NCI-H1092 treated with DMSO at 0.1 percent for 48 hours (cell line): Measurements from ENCODE around the gene NUDT5.
"Not testable (repeated sequence)": the region's sequence is repeated elsewhere in the genome, so short reads cannot be mapped to it uniquely, and the experiment has no call there.

Experiments used
- DNase-seq: peaks from one replicate; lab custom pipeline; 2025; lab: John Stamatoyannopoulos, UW

Gene NUDT5

GRCh38 chr10:12195603-12196506 lies at the start of gene NUDT5, which contains the start of gene CDC123:
Gene NUDT5, minus strand, starts transcription at chr10:12195891. Its CDS starts 9,600 bp downstream, at chr10:12186291.
Gene CDC123, plus strand, starts transcription at chr10:12196188. Its CDS starts 58 bp downstream, at chr10:12196246.
- DNase-seq, result peak; percentile 91

- no peak for DNase-seq
Measured at GRCh38 chr10:12243864-12244620, 48.4 kb upstream of the NUDT5 start.

DNA sequence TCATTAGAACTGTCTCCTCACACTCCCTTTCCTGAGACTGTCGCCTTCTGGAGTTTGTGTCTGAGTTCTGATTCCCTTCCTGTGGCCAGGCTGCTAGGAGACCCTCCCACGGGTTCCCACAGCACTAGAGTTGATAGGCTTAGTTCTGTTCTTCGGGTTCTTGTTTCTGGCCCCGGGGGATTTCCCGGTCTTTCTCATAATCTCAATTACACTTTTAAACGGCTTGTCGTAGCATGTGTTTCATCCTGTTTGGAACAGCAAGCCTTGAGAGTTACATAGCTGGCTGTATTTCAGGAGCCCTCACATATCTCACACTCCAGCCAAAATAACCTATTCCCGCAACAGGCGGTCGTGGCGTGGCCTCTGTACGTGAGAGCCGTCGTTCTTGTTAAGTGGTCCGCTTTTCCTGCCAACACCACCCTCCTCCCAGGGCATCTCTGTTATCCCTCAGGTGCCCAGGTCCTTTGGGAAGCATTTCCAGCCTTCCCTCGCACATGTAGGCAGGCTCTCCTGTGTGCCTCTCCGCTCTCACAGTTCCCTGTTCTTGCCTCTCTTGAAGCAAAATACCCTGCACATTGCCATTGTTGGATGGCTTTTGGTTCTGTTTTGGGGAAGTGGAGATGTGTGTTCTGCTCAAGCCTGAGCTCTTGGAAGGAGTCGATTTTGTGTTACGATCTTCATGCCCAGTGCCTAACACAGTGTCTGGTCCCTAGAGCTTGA lies 46.3 kb upstream of the NUDT5 start:
- peak; percentile 7 for DNase-seq

- DNase-seq, result no peak
Measured at GRCh38 chr10:12238821-12239220, 43.1 kb upstream of the NUDT5 start.

DNA sequence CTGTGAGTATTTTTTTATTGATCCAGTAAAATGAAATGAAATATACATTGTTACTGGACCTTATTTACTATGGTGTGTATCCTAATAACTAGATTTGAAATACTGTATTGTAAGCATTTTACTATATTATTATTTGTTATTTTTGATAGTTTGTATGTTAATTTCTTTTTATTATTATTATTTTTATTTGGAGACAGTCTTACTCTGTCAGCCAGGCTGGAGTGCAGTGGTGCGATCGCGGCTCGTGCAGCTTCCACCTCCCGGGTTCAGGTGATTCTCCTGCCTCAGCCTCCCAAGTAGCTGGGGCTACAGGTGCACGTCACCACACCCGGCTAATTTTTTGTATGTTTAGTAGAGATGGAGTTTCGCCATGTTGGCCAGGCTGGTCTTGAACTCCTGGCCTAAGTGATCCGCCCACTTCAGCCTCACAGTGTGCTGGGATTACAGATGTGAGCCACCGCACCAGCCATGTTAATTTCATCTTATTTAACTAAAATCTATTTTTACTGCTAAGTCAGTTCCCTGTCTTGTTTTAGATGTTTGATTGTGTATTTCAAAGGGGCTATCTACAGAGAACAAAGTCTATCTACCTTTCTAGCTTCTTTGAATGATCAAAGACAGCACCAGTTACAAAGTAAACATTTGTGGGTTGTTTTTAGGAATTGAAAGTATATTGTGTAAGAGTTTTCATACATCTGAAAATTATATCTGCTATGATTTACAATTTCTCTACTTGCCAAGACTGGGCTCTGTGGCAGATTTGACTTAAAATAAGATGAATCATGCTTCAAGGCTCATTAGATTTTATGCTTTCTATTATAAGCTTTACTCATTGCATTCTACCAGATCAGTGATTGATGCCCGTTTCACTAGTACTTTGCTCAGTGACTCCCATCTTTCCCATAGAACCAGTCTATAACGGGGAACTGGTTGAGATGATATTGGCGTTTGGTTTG lies 41.9 kb upstream of the NUDT5 start:
- no peak for DNase-seq

GRCh38 chr10:12235796-12236195 lies 40.1 kb upstream of the NUDT5 start:
- DNase-seq, result no peak

DNA sequence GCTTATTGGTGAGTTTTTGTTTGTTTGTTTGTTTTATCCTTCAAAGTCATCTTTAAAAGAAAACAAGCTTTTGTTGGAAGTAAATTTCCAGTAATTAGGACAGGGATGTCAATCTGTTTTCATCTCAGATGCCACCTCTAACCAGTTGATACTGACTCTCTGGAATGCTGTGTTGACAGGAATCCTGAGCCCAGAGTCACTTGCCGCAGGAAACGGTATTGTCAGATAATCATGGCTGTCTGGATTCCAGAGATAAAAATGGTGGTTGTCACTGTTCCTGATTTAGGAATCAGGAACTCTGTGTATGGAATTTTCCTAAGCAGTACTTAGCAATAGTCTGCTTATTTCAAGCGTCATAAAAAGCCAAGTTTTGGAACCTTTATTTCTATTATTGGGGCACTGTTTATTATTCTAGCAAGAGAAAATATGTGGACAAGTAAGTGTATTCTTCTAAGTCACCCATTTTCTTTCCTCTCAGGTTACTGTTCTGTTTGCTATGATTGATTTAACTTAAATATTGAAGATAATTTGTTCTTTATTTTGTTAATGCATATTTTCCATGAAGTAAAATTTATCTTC lies 39.5 kb upstream of the NUDT5 start:
- no peak for DNase-seq

DNA sequence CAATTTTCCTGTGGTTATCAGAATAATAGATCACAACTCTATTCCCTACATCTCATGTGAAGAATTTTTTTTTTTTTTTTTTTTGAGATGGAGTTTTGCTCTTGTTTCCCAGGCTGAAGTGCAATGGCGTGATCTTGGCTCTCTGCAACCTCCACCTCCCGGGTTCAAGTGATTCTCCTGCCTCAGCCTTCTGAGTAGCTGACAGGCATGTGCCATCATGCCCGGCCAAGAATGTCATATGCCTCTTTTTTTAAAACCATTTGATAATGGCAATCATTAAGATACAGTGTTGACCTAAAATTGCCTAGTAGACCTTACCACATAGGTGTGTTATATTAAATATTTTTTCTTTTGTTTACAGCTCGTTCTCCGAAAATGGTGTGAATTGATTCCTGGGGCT lies 39.0 kb upstream of the NUDT5 start:
- not testable (repeated sequence) for DNase-seq

- no peak for DNase-seq
Measured at GRCh38 chr10:12228851-12229250, 33.2 kb upstream of the NUDT5 start.

DNA sequence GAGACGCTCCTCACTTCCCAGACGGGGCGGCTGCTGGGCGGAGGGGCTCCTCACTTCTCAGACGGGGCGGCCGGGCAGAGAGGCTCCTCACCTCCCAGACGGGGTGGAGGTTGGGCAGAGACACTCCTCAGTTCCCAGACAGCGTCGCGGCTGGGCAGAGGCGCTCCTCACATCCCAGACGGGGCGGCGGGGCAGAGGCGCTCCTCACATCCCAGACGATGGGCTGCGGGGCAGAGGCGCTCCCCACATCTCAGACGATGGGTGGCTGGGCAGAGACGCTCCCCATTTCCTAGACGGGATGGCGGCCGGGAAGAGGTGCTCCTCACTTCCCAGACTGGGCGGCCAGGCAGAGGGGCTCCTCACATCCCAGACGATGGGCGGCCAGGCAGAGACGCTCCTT lies 30.7 kb upstream of the NUDT5 start:
- DNase-seq, result not testable (repeated sequence)

DNA sequence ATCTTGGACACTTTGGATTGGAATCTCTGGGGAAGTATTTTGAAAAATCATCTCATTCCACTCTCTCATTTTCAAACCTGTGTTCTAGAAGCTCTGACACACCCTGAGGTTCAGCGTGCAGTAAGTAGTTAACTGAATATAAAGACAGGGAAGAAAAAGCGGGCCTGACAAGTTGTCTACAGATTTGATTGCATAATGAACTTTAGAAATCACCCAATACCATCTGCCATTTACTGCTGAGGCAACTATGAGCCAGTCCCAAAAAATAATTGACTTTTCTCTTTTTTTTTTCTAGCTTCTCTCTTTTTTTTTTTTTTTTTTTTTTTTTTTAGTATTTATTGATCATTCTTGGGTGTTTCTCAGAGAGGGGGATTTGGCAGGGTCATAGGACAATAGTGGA lies 29.8 kb upstream of the NUDT5 start:
- DNase-seq, result no peak

GRCh38 chr10:12221323-12222298 lies 25.9 kb upstream of the NUDT5 start:
- no peak for DNase-seq

GRCh38 chr10:12218991-12219390 lies 23.3 kb upstream of the NUDT5 start:
- no peak for DNase-seq

- peak; percentile 18 for DNase-seq
Measured at GRCh38 chr10:12214763-12215218, 19.1 kb upstream of the NUDT5 start.

DNA sequence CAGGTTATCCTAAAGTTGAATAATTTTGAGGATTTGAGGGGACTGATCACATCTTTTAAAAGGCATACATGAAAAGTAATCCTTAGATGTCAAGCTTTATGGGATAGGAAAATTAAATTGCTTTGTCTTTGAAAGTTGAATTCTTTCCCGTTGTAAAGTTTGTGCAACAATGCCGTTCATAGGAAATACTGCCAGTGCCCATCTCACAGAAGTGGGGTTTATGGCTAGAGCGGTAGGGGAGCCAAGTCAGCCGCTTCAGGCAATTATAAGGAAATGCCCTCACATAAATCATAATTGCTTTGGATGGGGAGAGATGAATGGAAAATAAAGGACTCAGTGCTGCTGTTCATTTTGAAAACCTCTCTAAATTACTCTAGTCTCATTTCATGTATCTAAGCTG lies 18.4 kb upstream of the NUDT5 start:
- no peak for DNase-seq

- no peak for DNase-seq
Measured at GRCh38 chr10:12213621-12214020, 17.9 kb upstream of the NUDT5 start.

- DNase-seq, result no peak
Measured at GRCh38 chr10:12212454-12212853, 16.8 kb upstream of the NUDT5 start.

- no peak for DNase-seq
Measured at GRCh38 chr10:12208460-12208859, 12.8 kb upstream of the NUDT5 start.

GRCh38 chr10:12207114-12207513 lies 11.4 kb upstream of the NUDT5 start:
- DNase-seq, result no peak
